GM21528 (cell line): Measurements from ENCODE around the gene GAK.

ENCODE experiments used
- ATAC-seq: cut with Tn5 transposase; IDR thresholded peaks from one replicate; pipeline ENCODE4 v1.9.1; 2021; ENCODE audit warnings: mild to moderate bottlenecking, moderate library complexity; ENCODE audit not compliant: unreplicated experiment, low FRiP score

GAK gene

GRCh38 chr4:965048-965765 is 33.1 kb upstream of the GAK start:
- no peak for ATAC-seq

- no peak for ATAC-seq
These were observed 32.4 kb upstream of the GAK start for GRCh38 chr4:964346-965025.

GRCh38 chr4:963276-964225 is 31.4 kb upstream of the GAK start:
- ATAC-seq = no peak

- ATAC-seq = no peak
These were observed 30.4 kb upstream of the GAK start for GRCh38 chr4:962231-963208.

GRCh38 chr4:961351-962230 is 29.5 kb upstream of the GAK start:
- no peak for ATAC-seq

GRCh38 chr4:960636-961350 is 28.7 kb upstream of the GAK start:
- no peak for ATAC-seq

- no peak for ATAC-seq
These were observed 28.1 kb upstream of the GAK start for GRCh38 chr4:960140-960635.

- no peak for ATAC-seq
These were observed 27.4 kb upstream of the GAK start for GRCh38 chr4:959338-960139.

GRCh38 chr4:958696-959337 is 26.7 kb upstream of the GAK start:
- no peak for ATAC-seq

- no peak for ATAC-seq
These were observed 26.2 kb upstream of the GAK start for GRCh38 chr4:958314-958665.

GRCh38 chr4:957581-958313 is 25.6 kb upstream of the GAK start:
- ATAC-seq = no peak

GRCh38 chr4:957231-957580 is 25.1 kb upstream of the GAK start:
- ATAC-seq = no peak

GRCh38 chr4:956531-957230 is 24.6 kb upstream of the GAK start:
- ATAC-seq = no peak

- ATAC-seq = no peak
These were observed 23.8 kb upstream of the GAK start for GRCh38 chr4:955931-956381.

GRCh38 chr4:955161-955921 is 23.2 kb upstream of the GAK start:
- no peak for ATAC-seq
